GM12872 (cell line): ENCODE results near the gene LRRC49.

ENCODE experiments used
- CTCF ChIP-seq: IDR thresholded peaks from 3 replicates; pipeline ENCODE4 v1.5.1; 2011; ENCODE audit warnings: low read depth, mild to moderate bottlenecking, low read length, moderate library complexity; ENCODE audit not compliant: insufficient read depth

The LRRC49 gene

GRCh38 chr15:71078506-71079207, 186.0 kb downstream of the LRRC49 start:
- no peak for TF ChIP-seq CTCF

- no peak for TF ChIP-seq CTCF
These were observed 186.8 kb downstream of the LRRC49 start for GRCh38 chr15:71079208-71080044.

GRCh38 chr15:71080166-71080565, 187.5 kb downstream of the LRRC49 start:
- TF ChIP-seq CTCF = no peak

GRCh38 chr15:71080705-71081104, 188.1 kb downstream of the LRRC49 start:
- TF ChIP-seq CTCF = no peak

GRCh38 chr15:71082803-71083202, 190.2 kb downstream of the LRRC49 start:
- TF ChIP-seq CTCF = no peak

- no peak for TF ChIP-seq CTCF
These were observed 190.7 kb downstream of the LRRC49 start for GRCh38 chr15:71083349-71083748.

GRCh38 chr15:71084264-71084663, 191.6 kb downstream of the LRRC49 start:
- no peak for TF ChIP-seq CTCF
